Smooth muscle cell (in vitro differentiated cells): Measurements from ENCODE around the gene ARID2. TPM values are rescaled to one million over a fixed set of nuclear protein-coding genes. Genes with fewer than 3 reads are reported as not detected.

Experiments used
- DNase-seq: peaks from one replicate; lab custom pipeline; 2025; ENCODE audit not compliant: unreplicated experiment; lab: John Stamatoyannopoulos, UW
- H2AFZ ChIP-seq: fragments of 200-600 bp; sonication (generic); 2 replicates; pipeline ENCODE4 v1.6.0; 2016; ENCODE audit warnings: antibody characterized with exemption, low read depth, mild to moderate bottlenecking
- H3F3A ChIP-seq: fragments of 200-600 bp; sonication (generic); 2 replicates; pipeline ENCODE4 v1.6.0; 2017; ENCODE audit warnings: antibody characterized with exemption, low read depth
- H3K27ac ChIP-seq: fragments of 200-600 bp; sonication (generic); 2 replicates; pipeline ENCODE4 v1.5.1; 2016; ENCODE audit warnings: low read depth, mild to moderate bottlenecking
- H3K27me3 ChIP-seq: fragments of 200-600 bp; sonication (generic); 2 replicates; pipeline ENCODE4 v1.6.1; 2016; ENCODE audit warnings: low read depth, mild to moderate bottlenecking
- H3K36me3 ChIP-seq: fragments of 200-600 bp; sonication (generic); 2 replicates; pipeline ENCODE4 v1.5.1; 2016; ENCODE audit warnings: low read depth
- H3K4me1 ChIP-seq: fragments of 200-600 bp; sonication (generic); 2 replicates; pipeline ENCODE4 v1.5.1; 2016; ENCODE audit warnings: low read depth
- H3K4me2 ChIP-seq: fragments of 200-600 bp; sonication (generic); 2 replicates; pipeline ENCODE4 v1.6.0; 2016; ENCODE audit warnings: mild to moderate bottlenecking
- H3K4me3 ChIP-seq: fragments of 200-600 bp; sonication (generic); 2 replicates; pipeline ENCODE4 v1.5.1; 2016; ENCODE audit warnings: mild to moderate bottlenecking
- H3K79me2 ChIP-seq: fragments of 200-600 bp; sonication (generic); 2 replicates; pipeline ENCODE4 v1.6.0; 2016; ENCODE audit warnings: low read depth, mild to moderate bottlenecking
- H3K9ac ChIP-seq: fragments of 200-600 bp; sonication (generic); 2 replicates; pipeline ENCODE4 v1.6.0; 2016; ENCODE audit warnings: low read depth
- H3K9me3 ChIP-seq: fragments of 200-600 bp; sonication (generic); replicated peaks from 2 replicates; pipeline ENCODE4 v1.5.1; 2016; ENCODE audit warnings: low read depth
- H4K20me1 ChIP-seq: fragments of 200-600 bp; sonication (generic); 2 replicates; pipeline ENCODE4 v1.6.0; 2016; ENCODE audit warnings: low read depth
- WGBS: methylation state at CpG from one replicate; pipeline ENCODE4 v1.1.7; 2016; ENCODE audit warnings: low lambda C conversion rate; 5-methylcytosine and 5-hydroxymethylcytosine counted together
- polyA plus RNA-seq: library from polyadenylated mRNA; unstranded; fragments of >200 nt; fragmentation: Nextera tagmentation; extraction: Ambion mirVana; gene quantifications from 2 replicates; pipeline ENCODE4 v1.2.1, GENCODE V29; 2016
- total RNA-seq: library from RNA; depleted of rRNA; stranded (reverse); fragments of >200 nt; gene quantifications from 2 replicates; pipeline ENCODE4 v1.2.3, GENCODE V29; 2014
- TF ChIP-seq, protein P1 (sequence below): fragments of 200-600 bp; sonication (generic); IDR thresholded peaks from 2 replicates; pipeline ENCODE4 v1.5.1; 2017; ENCODE audit warnings: borderline replicate concordance, mild to moderate bottlenecking, antibody characterized with exemption; ENCODE audit not compliant: insufficient read depth, poor library complexity, severe bottlenecking

The ARID2 gene
- total and polyA plus RNA-seq, 2 experiments from 2014 or later = 9.9 to 36.2 TPM

DNA sequence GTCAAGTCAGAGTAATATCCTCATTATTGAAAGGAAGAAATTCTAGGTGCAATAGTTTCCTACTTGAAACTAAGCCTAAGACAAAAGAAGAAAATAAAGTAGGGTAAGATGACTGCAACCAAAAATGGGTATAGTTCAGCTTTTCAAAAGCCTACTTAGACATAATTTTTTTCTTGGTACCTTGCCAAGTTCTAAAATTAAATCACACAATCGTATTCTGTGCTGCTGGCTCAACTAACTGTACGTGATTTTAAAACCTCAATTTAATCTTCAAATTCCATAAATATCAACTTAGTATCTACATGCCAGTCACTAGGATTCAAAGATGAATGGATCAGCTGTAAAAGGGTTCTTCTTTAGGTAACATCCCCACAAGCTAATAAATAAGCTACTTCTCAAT lies 204.0 kb downstream of the ARID2 start:
- TF ChIP-seq, protein P1, sequence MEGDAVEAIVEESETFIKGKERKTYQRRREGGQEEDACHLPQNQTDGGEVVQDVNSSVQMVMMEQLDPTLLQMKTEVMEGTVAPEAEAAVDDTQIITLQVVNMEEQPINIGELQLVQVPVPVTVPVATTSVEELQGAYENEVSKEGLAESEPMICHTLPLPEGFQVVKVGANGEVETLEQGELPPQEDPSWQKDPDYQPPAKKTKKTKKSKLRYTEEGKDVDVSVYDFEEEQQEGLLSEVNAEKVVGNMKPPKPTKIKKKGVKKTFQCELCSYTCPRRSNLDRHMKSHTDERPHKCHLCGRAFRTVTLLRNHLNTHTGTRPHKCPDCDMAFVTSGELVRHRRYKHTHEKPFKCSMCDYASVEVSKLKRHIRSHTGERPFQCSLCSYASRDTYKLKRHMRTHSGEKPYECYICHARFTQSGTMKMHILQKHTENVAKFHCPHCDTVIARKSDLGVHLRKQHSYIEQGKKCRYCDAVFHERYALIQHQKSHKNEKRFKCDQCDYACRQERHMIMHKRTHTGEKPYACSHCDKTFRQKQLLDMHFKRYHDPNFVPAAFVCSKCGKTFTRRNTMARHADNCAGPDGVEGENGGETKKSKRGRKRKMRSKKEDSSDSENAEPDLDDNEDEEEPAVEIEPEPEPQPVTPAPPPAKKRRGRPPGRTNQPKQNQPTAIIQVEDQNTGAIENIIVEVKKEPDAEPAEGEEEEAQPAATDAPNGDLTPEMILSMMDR = no peak
- no peaks in the 10 kb centered on the region for H3K79me2 ChIP-seq
- DNase-seq = no peak

DNA sequence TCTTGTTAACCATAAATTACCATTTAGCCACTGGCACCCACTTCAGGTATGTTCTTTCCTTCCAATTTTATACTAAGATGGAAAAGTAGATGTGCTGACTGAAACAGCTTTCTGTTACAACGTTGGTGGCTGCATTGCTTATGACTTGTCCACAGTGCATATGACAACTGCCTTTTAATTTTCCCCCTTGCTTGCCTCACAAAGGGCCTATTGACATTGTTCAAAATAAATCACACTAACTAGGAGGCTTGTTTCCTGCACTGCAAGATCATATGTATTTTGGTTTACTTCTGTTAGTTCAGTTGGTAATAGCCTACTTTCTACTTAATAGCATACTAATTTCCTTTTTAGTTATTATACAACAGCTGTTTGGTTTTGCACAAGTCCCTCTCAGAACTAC lies 205.4 kb downstream of the ARID2 start:
- H3K27me3 ChIP-seq = no peaks in the 10 kb centered on the region
- H3K4me1 ChIP-seq = no peaks in the 10 kb centered on the region
- H3K9me3 ChIP-seq = no peaks in the 10 kb centered on the region
- H3K36me3 ChIP-seq = peaks cover 27% of the 10 kb centered on the region
- no peak overlapping the region for H2AFZ ChIP-seq
- no peak overlapping the region for H3K4me3 ChIP-seq
- H3K27ac ChIP-seq = no peak overlapping the region
- TF ChIP-seq, protein P1 = no peak
- no peak for DNase-seq
- H4K20me1 ChIP-seq = no peaks in the 10 kb centered on the region
- H3K9ac ChIP-seq = no peak overlapping the region
- H3K79me2 ChIP-seq = no peaks in the 10 kb centered on the region
- H3F3A ChIP-seq = no peaks in the 10 kb centered on the region
- WGBS = 79% methylated on average over 1 of the region's 1 CpG
- no peak overlapping the region for H3K4me2 ChIP-seq

More for the DNA sequence above, 204.0 kb downstream of the ARID2 start:
- no peak overlapping the region for H3K9ac ChIP-seq
- H3K4me1 ChIP-seq = no peaks in the 10 kb centered on the region
- H3K4me3 ChIP-seq = no peak overlapping the region
- H3K4me2 ChIP-seq = no peak overlapping the region
- H3F3A ChIP-seq = no peaks in the 10 kb centered on the region
- H3K36me3 ChIP-seq = peaks cover 33% of the 10 kb centered on the region
- WGBS = 84% methylated on average over 2 of the region's 2 CpGs
- no peak overlapping the region for H2AFZ ChIP-seq
- no peaks in the 10 kb centered on the region for H3K9me3 ChIP-seq
- no peak overlapping the region for H3K27ac ChIP-seq
- no peaks in the 10 kb centered on the region for H4K20me1 ChIP-seq
- H3K27me3 ChIP-seq = no peaks in the 10 kb centered on the region

DNA sequence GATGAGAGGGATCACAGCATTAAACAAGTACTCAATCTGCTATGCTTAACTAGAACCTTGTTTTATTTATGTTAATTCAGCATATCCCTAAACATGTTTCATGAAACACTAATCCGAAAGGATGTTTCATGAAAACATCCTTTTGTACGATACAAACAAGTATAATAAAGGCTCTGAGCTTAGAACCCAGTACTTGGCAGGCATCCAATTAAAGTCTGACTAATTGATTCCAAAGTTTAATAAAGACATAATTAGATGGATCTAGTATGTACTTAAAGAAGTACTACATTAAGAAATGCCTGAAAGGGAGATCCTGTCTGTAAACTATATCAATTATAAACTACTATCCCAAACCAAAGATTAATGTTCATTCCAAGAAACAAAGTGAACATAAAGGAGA lies 209.1 kb downstream of the ARID2 start:
- H3K79me2 ChIP-seq = no peaks in the 10 kb centered on the region
- DNase-seq = no peak
- no peak overlapping the region for H2AFZ ChIP-seq
- no peaks in the 10 kb centered on the region for H4K20me1 ChIP-seq
- no peaks in the 10 kb centered on the region for H3K4me1 ChIP-seq
- 85% methylated on average over 2 of the region's 2 CpGs for WGBS
- H3K36me3 ChIP-seq = peaks cover 16% of the 10 kb centered on the region
- H3K9me3 ChIP-seq = no peaks in the 10 kb centered on the region
- TF ChIP-seq, protein P1 = no peak
- H3K4me3 ChIP-seq = no peak overlapping the region
- H3K27ac ChIP-seq = no peak overlapping the region
- no peak overlapping the region for H3K4me2 ChIP-seq
- no peaks in the 10 kb centered on the region for H3K27me3 ChIP-seq
- no peak overlapping the region for H3K9ac ChIP-seq
- H3F3A ChIP-seq = no peaks in the 10 kb centered on the region

DNA sequence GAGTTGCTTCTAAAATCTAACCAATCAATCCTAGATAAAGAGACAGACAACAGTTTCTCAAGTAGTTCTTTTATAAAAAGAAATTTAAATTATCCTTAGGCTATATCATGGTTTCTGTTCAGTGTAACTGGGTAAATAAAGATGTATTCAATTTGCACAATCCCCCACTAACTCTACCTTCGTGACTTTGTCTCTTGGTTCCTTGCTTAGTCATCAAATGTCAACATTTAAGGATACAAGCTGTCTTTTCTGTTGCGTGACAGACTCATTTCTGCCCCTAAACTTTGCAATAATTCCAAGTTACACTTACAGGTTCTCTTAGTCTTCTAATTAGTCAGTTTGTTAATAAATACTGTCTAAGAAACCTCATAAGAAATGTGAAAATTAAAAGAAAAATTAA lies 210.3 kb downstream of the ARID2 start:
- H3K4me1 ChIP-seq = no peaks in the 10 kb centered on the region
- H4K20me1 ChIP-seq = peaks cover 7% of the 10 kb centered on the region
- H3K79me2 ChIP-seq = no peaks in the 10 kb centered on the region
- TF ChIP-seq, protein P1 = no peak
- H3K27ac ChIP-seq = no peak overlapping the region
- H3K4me3 ChIP-seq = no peak overlapping the region
- DNase-seq = no peak
- 94% methylated on average over 2 of the region's 2 CpGs for WGBS
- H3K27me3 ChIP-seq = no peaks in the 10 kb centered on the region
- no peak overlapping the region for H3K4me2 ChIP-seq
- H2AFZ ChIP-seq = no peak overlapping the region
- H3K36me3 ChIP-seq = peaks cover 14% of the 10 kb centered on the region
- no peaks in the 10 kb centered on the region for H3F3A ChIP-seq
- no peak overlapping the region for H3K9ac ChIP-seq
- H3K9me3 ChIP-seq = no peaks in the 10 kb centered on the region
